Ishikawa (cell line): Measurements from ENCODE around the gene DUSP14.

ENCODE experiments used
- CEBPB ChIP-seq: IDR thresholded peaks from 2 replicates; pipeline ENCODE4 v1.6.1; 2012
- CREB1 ChIP-seq: IDR thresholded peaks from 2 replicates; pipeline ENCODE4 v1.6.1; 2012; ENCODE audit warnings: low read depth
- EGR1 ChIP-seq: IDR thresholded peaks from 2 replicates; pipeline ENCODE4 v1.6.1; 2012
- EP300 ChIP-seq: IDR thresholded peaks from 2 replicates; pipeline ENCODE4 v1.6.1; 2012; ENCODE audit warnings: borderline replicate concordance
- FOXM1 ChIP-seq: IDR thresholded peaks from 2 replicates; pipeline ENCODE4 v1.6.1; 2012; ENCODE audit warnings: low read depth, borderline replicate concordance
- MAX ChIP-seq: IDR thresholded peaks from 2 replicates; pipeline ENCODE4 v1.6.1; 2012
- NFIC ChIP-seq: IDR thresholded peaks from 2 replicates; pipeline ENCODE4 v1.6.1; 2012
- RAD21 ChIP-seq: IDR thresholded peaks from 2 replicates; pipeline ENCODE4 v1.6.1; 2012; ENCODE audit warnings: low read depth
- REST ChIP-seq: IDR thresholded peaks from 2 replicates; pipeline ENCODE4 v1.6.1; 2012; ENCODE audit warnings: low read depth, mild to moderate bottlenecking
- TAF1 ChIP-seq: IDR thresholded peaks from 2 replicates; pipeline ENCODE4 v1.6.1; 2012; ENCODE audit warnings: low read depth, mild to moderate bottlenecking
- TCF12 ChIP-seq: IDR thresholded peaks from 2 replicates; pipeline ENCODE4 v1.6.1; 2012; ENCODE audit warnings: low read depth
- TEAD4 ChIP-seq: IDR thresholded peaks from 2 replicates; pipeline ENCODE4 v1.6.1; 2012
- USF1 ChIP-seq: IDR thresholded peaks from 2 replicates; pipeline ENCODE4 v1.6.1; 2012
- YY1 ChIP-seq: IDR thresholded peaks from 2 replicates; pipeline ENCODE4 v1.6.1; 2012; ENCODE audit warnings: low read depth
- ZBTB7A ChIP-seq: IDR thresholded peaks from 2 replicates; pipeline ENCODE4 v1.6.1; 2012; ENCODE audit warnings: low read depth

Gene DUSP14

GRCh38 chr17:37553401-37553966, 63.8 kb downstream of the DUSP14 start:
- TF ChIP-seq REST (no peak), NFIC (no peak), FOXM1 (no peak), CREB1 (no peak), EP300 (no peak), CEBPB (no peak), RAD21 (no peak), USF1 (no peak), ZBTB7A (no peak), MAX (no peak), YY1 (no peak), TAF1 (no peak), TCF12 (no peak), EGR1 (no peak)

GRCh38 chr17:37555386-37555785, 65.7 kb downstream of the DUSP14 start:
- no peak for TF ChIP-seq USF1
- no peak for TF ChIP-seq CEBPB
- TF ChIP-seq TAF1 = no peak
- no peak for TF ChIP-seq YY1
- TF ChIP-seq MAX = no peak
- no peak for TF ChIP-seq TEAD4
- no peak for TF ChIP-seq EP300
- no peak for TF ChIP-seq EGR1
- no peak for TF ChIP-seq ZBTB7A

- TF ChIP-seq TCF12 (no peak), RAD21 (no peak), CREB1 (no peak), FOXM1 (no peak)
Measured at GRCh38 chr17:37557482-37557881, 67.8 kb downstream of the DUSP14 start.

- TF ChIP-seq RAD21 (no peak), ZBTB7A (no peak)
Measured at GRCh38 chr17:37558299-37558698, 68.6 kb downstream of the DUSP14 start.

- TF ChIP-seq FOXM1 = no peak
- no peak for TF ChIP-seq USF1
- no peak for TF ChIP-seq CREB1
- TF ChIP-seq CEBPB = no peak
- TF ChIP-seq NFIC = no peak
- no peak for TF ChIP-seq MAX
- TF ChIP-seq EGR1 = no peak
- TF ChIP-seq TEAD4 = no peak
Measured at GRCh38 chr17:37562016-37562745, 72.5 kb downstream of the DUSP14 start.
